GM18502 (cell line): ENCODE results near the gene TMEM201.
"Not testable (repeated sequence)": the region's sequence is repeated elsewhere in the genome, so short reads cannot be mapped to it uniquely, and the experiment has no call there.

Experiments
- ATAC-seq: cut with Tn5 transposase; IDR thresholded peaks from one replicate; pipeline ENCODE4 v1.9.1; 2021; ENCODE audit warnings: mild to moderate bottlenecking; ENCODE audit not compliant: unreplicated experiment, poor library complexity

Gene TMEM201

GRCh38 chr1:9588551-9589143 lies at the start of gene TMEM201:
Gene TMEM201 (plus strand): TSS chr1:9588911. CDS start chr1:9588931, 20 bp downstream.
- peak; percentile 73 for ATAC-seq

DNA sequence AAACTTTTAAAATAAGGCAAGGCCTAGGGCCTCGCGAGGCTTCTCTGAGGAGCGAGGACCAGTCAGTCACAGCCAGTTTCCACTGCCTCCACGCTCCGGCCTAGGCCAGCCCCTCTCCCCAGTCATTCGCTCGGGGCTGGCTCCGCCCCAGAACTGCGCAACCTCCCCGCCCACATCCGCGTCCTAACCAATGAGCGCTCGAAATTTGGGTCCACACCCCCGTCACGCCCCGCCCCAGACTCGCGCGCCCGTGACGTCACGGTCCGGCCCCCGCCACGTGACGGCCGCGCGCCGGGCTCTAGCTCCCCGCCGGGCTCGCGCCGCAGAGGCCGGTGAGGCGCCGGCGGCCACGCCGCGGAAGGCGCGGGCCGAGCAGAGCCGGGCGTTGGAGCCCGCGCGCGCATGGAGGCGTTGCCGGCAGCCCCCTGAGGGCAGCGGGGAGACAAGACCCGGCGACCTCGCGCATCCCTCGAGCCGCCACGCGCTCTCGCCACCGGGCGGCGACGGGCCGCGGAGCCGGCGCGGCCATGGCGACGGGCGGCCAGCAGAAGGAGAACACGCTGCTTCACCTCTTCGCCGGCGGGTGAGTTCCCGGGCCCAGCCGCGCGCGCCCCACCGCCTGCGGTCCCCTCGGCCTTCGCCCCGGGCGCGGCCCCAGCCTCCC lies 49.4 kb upstream of the TMEM201 start, which contains the start of gene SLC25A33:
SLC25A33 (plus strand) TSS at position 301 of the 664 bp plus-strand sequence; CDS start at position 528, 227 bp downstream.
- ATAC-seq = peak; percentile 95

- ATAC-seq = peak; percentile 53
Measured at GRCh38 chr1:9539829-9540550, 48.7 kb upstream of the TMEM201 start.

DNA sequence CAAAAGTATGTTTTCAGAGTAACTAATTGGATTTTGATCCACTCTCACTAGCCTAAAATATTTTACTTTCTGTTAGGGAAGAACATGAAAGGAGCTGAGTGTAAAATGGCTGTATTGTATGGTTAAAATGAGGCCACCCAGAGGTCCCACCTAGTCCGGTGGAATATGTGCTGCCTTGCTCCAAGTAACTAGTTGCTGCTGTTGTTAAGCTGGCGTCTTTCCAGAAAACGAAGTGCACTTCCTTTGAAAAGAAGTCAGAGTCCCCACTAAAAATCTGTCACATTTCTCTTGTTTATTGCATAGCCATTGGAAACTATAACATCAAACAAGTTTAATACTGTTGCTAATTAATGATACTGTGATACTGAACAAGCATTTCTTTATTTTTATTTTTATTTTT lies 46.3 kb upstream of the TMEM201 start:
- ATAC-seq = no peak

- no peak for ATAC-seq
Measured at GRCh38 chr1:9544926-9545325, 43.8 kb upstream of the TMEM201 start.

DNA sequence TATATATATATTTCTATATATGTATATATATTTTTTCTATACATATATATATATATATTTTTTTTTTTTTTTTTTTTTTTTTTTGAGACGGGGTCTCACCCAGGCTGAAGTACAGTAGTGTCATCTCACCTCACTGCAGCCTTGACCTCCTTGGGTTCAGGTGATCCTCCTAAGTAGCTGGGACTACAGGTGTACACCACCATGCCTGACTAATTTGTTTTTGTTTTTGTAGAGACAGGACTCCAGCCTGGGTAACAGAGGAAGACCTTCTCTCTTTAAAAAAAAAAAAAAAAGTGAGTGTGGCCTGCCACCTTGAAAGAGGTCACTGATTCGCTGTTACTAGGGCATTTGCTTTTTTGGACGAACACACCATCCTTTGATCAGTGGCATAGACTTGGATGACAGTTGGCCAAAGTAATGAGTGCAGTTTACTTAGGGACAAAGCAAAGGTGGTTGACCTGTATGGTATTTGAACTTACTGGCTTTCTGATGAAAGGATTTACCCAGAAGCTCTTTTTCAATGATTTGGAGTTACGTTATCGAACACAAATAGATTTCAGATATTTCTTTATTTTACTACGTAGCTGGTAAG lies 38.7 kb upstream of the TMEM201 start:
- ATAC-seq = no peak

DNA sequence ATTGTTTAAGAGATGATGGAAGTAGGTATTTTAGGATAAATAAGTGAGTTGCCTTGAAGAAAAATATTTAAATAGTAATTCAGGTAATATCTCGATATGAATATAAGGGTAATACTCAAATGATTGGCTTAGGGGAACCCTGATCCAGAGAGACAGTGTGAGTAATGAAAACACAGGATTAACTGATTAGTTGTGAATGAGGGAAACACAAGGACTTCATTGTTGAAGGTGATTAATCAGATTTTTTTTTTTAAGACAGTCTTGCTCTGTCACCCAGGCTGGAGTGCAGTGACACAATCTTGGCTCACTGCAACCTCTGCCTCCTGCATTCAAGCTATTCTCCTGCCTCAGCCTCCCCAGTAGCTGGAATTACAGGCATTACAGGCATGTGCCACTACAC lies 36.7 kb upstream of the TMEM201 start:
- ATAC-seq = no peak

DNA sequence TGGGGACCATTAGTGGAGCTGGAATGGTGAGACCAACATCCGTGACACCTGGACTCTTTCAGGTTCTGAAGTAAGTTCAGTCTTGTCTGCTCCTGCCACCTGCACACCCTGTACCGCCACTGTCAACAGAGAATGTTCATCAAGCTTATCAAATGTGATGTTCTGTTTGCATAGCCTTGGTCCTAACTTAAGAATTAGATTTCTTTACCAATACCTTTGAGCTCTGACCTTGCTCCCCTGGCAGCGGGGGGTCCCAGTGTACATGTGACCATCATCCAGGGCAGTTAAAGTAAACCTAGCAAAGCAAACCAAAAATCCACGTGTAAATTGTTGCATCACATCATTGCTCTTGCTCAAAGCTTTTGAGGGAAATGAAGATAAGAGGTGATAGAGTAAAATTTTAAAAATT lies 35.0 kb upstream of the TMEM201 start:
- ATAC-seq = no peak

- no peak for ATAC-seq
Measured at GRCh38 chr1:9555942-9556341, 32.8 kb upstream of the TMEM201 start.

GRCh38 chr1:9557624-9558023 lies 31.1 kb upstream of the TMEM201 start:
- ATAC-seq = no peak

DNA sequence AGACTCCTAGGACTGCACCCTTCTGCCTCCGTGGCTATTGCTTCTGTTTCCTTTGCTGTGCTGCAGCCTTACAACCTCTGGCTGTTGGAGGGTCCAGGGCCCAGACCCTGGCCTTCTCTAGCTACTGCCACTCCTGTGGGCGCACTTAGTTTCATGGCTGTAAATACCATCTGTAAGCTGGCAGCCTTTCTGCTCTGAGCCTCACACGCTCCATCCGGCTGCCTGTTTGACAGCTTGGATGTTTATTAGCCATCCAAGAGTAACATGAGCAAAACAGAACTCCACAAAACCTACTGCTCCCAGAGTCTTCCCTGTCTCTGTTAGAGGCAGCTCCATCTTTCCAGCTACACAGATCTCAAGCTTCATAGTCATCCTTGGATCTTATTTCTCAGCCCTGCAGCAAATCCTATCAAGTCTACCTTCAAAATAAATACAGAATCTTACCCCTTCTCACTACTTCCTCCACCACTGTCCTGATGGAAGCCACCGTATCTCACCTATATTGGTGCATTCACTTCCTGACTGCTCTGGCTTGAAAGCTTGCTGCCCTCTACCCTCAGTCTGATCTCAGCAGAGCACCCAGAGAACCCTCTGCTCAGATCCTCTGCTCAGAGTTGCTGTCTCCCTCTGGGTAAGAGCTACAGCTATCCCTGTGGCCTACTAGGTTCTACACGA lies 30.3 kb upstream of the TMEM201 start:
- ATAC-seq = no peak

DNA sequence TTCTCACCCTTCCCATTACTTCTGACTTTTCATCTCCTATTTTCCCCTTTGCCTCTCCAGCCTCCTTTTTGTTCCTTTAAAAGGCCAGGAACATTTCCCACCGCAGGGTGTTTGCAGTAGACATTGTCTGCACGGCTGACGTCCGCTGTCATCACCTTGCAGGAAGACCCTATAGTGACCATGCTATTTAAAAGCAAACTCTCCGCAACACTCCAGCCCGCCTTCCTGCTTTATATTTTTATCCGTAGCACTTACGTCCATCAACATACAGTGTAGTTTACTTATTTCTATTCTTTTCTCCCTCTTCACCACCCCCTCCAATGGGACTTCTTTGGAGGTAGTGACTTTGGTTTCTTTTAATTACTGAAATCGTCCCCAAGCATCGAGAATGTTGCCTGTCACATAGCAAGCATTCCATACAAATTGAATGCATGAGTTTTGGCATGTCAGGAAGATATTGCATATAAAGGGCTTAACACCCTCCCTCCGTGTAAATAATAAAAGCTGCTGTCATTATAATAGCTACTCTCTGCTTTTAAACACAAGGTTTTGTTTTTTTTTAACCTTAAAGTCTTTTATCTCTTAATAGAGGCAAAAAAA lies 29.7 kb upstream of the TMEM201 start:
- no peak for ATAC-seq

GRCh38 chr1:9559673-9560072 lies 29.0 kb upstream of the TMEM201 start:
- ATAC-seq = no peak

DNA sequence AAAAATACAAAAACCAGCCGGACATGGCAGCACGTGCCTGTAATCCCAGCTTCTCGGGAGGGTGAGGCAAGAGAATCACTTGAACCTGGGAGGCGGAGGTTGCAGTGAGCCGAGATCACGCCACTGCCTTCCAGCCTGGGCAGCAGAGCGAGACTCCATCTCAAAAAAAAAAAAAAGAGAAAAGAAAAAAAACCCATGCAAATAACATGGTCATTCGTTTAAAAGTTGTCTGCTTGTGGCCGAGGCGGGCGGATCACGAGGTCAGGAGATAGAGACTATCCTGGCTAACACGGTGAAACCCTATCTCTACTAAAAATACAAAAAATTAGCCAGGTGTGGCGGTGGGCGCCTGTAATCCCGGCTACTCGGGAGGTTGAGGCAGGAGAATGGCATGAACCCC lies 28.6 kb upstream of the TMEM201 start:
- ATAC-seq = not testable (repeated sequence)

DNA sequence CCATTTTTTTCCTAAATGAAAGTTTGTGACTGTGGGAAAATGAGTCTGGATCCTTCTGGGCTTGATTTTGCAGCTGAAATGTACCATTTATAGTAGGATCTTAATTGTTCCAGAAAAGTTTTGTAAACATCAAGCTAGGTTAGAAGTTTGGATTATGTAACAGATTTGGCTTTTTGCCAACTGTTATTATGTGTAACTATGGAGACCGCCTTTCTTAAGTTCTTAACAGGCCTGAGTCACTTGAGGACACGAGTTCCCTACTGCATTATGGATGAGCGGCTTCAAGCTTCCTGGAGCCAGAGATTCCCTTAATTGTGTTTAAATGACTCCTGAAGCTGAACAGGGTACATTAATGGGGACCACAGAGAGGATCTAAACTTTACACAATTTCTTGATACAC lies 27.3 kb upstream of the TMEM201 start:
- no peak for ATAC-seq

DNA sequence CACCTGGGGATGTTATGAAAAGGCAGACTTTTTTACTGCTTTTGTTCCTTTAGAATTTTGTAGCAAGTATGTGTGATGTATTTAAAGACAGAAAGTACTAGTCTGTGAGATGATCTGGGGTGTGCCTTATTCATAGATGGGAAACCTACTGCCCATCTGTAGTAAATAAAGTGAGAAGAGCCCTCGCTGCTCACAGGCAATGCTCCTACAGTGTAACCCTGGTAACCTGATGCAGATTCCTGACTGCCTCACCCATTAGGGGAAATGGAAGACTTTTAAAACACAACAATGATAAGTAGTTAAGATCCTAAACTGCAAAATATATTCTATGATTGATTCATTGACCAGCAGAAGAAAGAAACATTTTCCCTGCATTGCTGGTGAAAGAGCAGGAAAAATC lies 19.4 kb upstream of the TMEM201 start:
- ATAC-seq = no peak

DNA sequence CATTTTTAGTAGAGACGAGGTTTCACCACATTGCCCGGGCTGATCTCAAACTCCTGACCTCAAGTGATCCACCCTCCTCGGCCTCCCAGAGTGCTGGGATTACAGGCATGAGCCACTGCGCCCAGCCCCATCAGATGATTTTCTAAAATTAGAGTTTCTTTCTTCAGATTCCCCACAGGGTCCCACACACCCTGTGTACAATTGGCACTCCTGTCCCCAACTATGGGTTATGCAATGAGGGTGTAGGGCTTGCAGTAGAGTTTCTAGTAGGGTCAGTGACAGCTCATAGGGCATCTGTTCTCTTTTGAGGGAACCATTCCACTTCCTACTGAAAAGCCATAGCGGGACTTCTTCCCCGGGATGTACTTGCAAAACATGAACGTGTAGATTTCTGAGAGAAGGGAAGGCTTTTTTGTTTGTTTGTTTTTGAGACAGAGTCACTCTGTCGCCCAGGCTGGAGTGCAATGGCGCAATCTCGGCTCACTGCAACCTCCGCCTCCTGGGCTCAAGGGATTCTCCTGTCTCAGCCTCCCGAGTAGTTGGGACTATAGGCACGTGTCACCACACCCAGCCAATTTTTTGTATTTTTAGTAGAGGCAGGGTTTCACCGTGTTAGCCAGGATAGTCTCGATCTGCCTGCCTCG lies 17.7 kb upstream of the TMEM201 start:
- ATAC-seq = not testable (repeated sequence)

- ATAC-seq = no peak
Measured at GRCh38 chr1:9573723-9574122, 15.0 kb upstream of the TMEM201 start.

GRCh38 chr1:9575486-9575885 lies 13.2 kb upstream of the TMEM201 start:
- ATAC-seq = no peak

- ATAC-seq = no peak
Measured at GRCh38 chr1:9576903-9577302, 11.8 kb upstream of the TMEM201 start.
